ENCODE measurements around the gene REC8. TPM values are rescaled to one million over a fixed set of nuclear protein-coding genes. Genes with fewer than 3 reads are reported as not detected.

REC8 gene
- total and polyA plus RNA-seq, 10 of the 15 experiments (the other 5 are each of a cell fraction or from before 2014, with no cell fraction given), result 4.2 to 76.9 (median 29.1) TPM

- no peak for TF ChIP-seq ZNF217 (IDR thresholded peaks at IDR 0.05)
- TF ChIP-seq RFX5 (IDR thresholded peaks at IDR 0.05; ENCODE audit: low read depth, low read length), result peak; percentile 71; the same call in 1 of the 2 replicates
- TF ChIP-seq BCL11A (IDR thresholded peaks at IDR 0.05; ENCODE audit: low read depth, low read length), result no peak
- TF ChIP-seq SIN3A (IDR thresholded peaks at IDR 0.05; ENCODE audit: low read depth, low read length), result peak; percentile 90; the same call in 1 of the 2 replicates
- peak; percentile 2; the same call in 1 of the 2 replicates for TF ChIP-seq ZBTB40 (IDR thresholded peaks at IDR 0.05; ENCODE audit: borderline replicate concordance)
- peak; percentile 88; the same call in 1 of the 2 replicates for TF ChIP-seq RB1 (IDR thresholded peaks at IDR 0.05; ENCODE audit: borderline replicate concordance)
- TF ChIP-seq ESRRA (IDR thresholded peaks at IDR 0.05; ENCODE audit: low read length), result no peak
- peak; percentile 79 for TF ChIP-seq MAX (IDR thresholded peaks at IDR 0.05; ENCODE audit: low read depth, low read length)
- TF ChIP-seq NRF1 (conservative IDR thresholded peaks at IDR 0.05; ENCODE audit: low read depth, low read length), result 0 out of 2 replicates have a peak, but pooled peaks have one; percentile 9
- TF ChIP-seq RELA (IDR thresholded peaks at IDR 0.05; ENCODE audit: borderline replicate concordance, partially characterized antibody), result peak; percentile 87
- TF ChIP-seq TBL1XR1 (IDR thresholded peaks at IDR 0.05; ENCODE audit: low read depth, low read length), result peak; percentile 64; the same call in 1 of the 2 replicates
- peak; percentile 33; the same call in 1 of the 2 replicates for TF ChIP-seq EED (IDR thresholded peaks at IDR 0.05; ENCODE audit: low read depth)
- TF ChIP-seq ELK1 (IDR thresholded peaks at IDR 0.05; ENCODE audit: low read depth, low read length), result 0 out of 2 replicates have a peak, but pooled peaks have one; percentile 53
- TF ChIP-seq SMAD5 (IDR thresholded peaks at IDR 0.05; ENCODE audit: low read depth), result peak; percentile 88
- TF ChIP-seq MTA3 (IDR thresholded peaks at IDR 0.05; ENCODE audit: borderline replicate concordance, low read length), result peak; percentile 70; the same call in 1 of the 2 replicates
- peak in 1 of 2 experiments; percentile 42; a peak in 1 of 4 replicates for TF ChIP-seq IKZF2 (IDR thresholded peaks at IDR 0.05)
- TF ChIP-seq PAX5 (IDR thresholded peaks at IDR 0.05; ENCODE audit: borderline replicate concordance, low read depth, low read length), result 0 out of 2 replicates have a peak, but pooled peaks have one; percentile 23
- TF ChIP-seq SMARCA5 (IDR thresholded peaks at IDR 0.05), result peak; percentile 94
- peak; percentile 82 for TF ChIP-seq ATF7 (IDR thresholded peaks at IDR 0.05; ENCODE audit: low read depth)
- no peak for TF ChIP-seq ZBTB11 (CRISPR knock-in tag; IDR thresholded peaks at IDR 0.05)
Measured at GRCh38 chr14:24215495-24216344, 43.8 kb downstream of the REC8 start, which contains the start of gene MDP1 (continued).
